ENCODE measurements around the gene RASSF7.

DNA sequence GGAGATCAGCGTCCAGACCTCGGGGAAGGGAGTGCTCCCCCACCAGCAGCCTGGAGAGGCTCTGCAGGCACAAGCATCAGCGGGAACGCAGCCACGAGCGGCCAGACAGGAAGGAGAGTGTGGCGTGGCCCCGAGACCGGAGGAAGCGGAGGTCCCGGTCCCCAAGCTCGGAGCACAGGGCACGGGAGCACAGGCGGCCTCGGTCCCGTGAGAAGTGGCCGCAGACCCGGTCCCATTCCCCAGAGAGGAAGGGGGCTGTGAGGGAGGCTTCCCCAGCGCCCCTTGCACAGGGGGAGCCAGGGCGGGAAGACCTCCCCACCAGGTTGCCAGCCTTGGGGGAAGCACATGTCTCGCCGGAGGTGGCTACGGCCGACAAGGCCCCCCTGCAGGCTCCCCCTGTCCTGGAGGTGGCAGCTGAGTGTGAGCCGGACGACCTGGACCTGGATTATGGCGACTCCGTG lies 48.1 kb downstream of the RASSF7 start:
- TF ChIP-seq, protein P1, sequence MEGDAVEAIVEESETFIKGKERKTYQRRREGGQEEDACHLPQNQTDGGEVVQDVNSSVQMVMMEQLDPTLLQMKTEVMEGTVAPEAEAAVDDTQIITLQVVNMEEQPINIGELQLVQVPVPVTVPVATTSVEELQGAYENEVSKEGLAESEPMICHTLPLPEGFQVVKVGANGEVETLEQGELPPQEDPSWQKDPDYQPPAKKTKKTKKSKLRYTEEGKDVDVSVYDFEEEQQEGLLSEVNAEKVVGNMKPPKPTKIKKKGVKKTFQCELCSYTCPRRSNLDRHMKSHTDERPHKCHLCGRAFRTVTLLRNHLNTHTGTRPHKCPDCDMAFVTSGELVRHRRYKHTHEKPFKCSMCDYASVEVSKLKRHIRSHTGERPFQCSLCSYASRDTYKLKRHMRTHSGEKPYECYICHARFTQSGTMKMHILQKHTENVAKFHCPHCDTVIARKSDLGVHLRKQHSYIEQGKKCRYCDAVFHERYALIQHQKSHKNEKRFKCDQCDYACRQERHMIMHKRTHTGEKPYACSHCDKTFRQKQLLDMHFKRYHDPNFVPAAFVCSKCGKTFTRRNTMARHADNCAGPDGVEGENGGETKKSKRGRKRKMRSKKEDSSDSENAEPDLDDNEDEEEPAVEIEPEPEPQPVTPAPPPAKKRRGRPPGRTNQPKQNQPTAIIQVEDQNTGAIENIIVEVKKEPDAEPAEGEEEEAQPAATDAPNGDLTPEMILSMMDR (IDR thresholded peaks at IDR 0.05; ENCODE audit: insufficient read depth, low read length, poor library complexity, severe bottlenecking): no peak
- TF ChIP-seq EZH2phosphoT487 (conservative IDR thresholded peaks at IDR 0.05; ENCODE audit: low read length): no peak
